T1000 (cell line): ENCODE data around the gene CARHSP1.
"Not testable (repeated sequence)": the region's sequence is repeated elsewhere in the genome, so short reads cannot be mapped to it uniquely, and the experiment has no call there.

Experiments
- DNase-seq: peaks from one replicate; lab custom pipeline; 2025; ENCODE audit warnings: mixed read lengths; lab: John Stamatoyannopoulos, UW

Gene CARHSP1

DNA sequence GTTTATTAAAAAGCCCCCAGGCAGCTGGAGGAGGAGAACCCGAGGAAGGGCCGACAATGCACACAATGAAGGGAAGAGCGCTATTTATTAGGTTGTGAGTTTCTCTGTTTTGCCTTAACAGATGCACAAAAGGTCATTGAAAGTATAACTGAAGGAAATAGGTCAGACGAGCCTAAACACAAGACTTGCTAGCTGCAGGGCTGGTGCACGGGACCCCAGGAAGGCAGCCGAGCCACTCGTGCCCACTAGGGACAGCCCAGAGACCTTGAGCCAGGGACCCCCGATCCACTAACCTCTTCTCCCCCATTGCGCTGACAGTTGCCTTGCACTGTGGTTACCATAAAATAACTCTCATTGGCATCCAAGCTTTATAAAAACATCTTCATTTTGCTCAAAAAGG is 24.6 kb upstream of the CARHSP1 start:
- no peak for DNase-seq

DNA sequence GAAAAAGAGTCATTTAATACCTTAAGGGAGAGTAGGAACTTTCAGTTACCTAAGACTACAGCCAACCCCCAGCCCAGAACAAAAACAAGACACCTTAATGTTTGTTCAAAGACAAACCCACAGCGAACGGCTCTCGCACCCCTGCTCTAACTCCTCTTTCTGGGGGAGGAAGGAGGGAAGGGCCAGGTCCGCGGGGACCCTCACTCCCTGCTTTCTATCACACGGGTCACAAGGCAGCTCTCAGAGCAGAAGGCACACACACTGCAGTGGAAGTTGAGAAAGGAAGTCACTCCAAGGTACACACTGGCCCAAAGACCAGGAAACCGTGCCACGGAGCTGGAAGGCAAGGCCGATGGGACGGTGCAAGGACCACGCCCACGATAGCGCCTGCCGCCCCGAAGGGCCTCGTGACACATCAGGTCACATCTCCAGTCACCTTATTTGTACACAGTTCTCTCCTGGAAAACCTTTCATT is 23.3 kb upstream of the CARHSP1 start:
- no peak for DNase-seq

DNA sequence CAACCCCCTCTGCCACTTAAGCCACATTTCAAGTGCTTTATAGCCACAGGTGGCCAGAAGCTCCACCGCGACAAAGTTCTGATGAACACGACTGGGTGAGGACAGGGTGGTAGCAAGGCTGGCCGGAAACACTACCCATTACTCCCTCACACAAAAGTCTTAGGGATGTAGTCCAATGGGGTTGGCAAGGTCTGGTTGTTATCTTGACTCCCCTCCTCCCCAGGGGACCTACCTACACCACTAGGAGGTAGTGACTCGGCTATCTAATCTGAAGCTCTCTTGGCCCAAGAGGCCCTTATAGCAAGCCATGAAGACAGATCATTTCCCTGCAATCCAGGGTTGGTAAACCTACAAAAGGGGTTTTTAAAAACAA is 21.7 kb upstream of the CARHSP1 start:
- no peak for DNase-seq

DNA sequence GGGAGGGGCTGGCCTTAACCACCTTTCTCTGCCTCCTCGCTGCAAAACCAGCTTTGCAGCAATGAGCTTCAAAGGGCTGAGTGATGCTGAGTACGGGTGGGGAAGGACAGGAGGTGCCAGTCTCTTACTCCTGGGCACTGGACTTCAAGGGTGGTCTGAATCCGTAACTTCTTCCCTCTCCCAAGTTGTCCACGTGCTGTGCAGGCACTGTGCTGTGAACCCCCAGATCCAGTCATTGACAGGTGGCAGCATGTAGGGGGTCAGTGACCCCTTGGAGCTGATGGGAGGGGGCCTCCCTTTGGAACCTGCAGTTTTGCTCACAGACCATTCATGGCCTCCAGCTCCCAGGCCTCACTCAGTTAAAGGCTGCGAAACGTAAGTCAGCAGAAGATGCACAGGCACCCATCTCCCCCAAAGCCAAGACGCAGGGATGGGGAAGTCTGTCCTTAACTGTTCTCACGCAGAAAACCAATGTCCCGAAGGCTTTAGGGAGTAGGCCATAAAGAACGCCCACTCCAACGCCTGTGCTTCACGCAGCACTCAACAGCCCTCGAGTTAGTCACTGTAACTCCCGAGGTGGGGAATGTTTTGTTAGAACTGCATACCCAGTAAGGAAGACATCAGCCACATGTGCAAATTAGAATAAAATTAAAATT is 21.2 kb upstream of the CARHSP1 start:
- DNase-seq: no peak

DNA sequence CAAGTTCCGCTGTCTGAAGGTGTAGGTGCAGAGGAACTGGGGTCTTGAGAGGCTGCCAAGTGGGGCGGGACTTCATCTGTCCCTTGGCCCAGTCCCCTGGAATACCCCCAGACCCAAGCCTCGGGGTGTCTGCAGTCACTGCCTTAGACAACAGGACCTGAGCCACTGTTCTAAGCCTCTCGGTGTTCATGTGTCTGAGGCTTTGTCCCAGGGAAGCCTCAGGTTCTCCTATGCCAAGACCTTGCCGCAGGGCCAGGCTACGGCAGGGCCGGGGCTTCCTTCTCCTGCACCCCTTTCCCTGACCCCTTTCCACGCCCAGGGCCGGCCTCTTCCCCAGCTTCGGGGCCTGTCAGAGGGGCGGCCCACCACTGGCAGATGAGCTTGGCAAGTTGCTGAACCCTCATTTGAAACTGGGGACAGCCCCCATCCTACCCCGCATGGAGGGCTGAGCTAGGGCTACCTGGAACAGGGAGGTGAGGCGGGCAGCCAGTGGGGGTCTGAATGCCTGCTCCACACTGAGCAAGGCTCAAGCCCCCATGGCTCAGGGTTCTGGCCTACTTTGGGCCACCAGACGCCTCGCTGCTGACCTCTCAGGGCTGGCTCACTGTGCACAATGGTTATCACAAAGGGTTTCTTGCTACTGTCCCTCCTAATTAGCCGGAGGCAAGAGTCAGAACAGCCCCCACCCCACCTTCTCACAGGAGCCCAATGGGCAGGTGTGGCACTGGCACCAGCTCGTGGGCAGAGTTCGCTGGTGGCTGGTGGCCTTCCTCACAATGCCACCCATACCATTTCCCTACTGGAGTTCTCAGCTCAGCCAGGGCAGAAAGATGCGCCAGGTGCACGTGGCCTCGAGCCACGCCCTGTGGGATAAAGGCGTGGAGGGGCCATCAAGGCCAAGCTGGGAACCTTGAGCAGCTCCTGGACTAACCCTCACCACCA is 20.4 kb upstream of the CARHSP1 start:
- no peak for DNase-seq

DNA sequence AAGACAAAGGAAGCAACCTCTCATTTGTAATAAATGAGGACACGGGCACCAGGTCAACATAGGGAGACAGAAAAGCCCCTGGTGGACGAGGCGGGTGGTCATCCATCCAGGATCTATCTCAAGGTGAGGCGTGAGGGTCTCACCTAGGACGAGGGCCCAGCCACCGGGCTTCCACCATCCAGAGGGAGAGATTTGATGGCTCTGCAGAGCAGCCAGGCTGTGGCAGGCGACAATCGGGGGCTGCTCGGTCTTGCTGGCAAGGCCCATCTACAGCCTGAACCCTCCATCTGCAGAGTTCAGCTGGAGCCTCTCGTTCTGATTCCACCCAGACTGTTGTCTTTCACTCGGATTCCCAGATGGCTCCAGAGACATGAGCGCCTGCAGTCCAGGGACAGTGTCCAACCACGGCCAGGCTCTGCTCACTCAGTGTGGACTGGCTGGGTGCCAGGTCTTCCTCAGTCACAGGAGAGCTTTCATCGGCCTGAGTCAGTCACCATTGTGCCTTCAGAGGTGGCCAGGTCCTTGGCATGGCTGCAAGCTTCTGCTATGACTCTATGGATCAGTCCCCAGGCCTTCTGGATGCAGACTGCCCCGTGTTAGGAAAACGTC is 19.2 kb upstream of the CARHSP1 start:
- DNase-seq: peak; percentile 43

DNA sequence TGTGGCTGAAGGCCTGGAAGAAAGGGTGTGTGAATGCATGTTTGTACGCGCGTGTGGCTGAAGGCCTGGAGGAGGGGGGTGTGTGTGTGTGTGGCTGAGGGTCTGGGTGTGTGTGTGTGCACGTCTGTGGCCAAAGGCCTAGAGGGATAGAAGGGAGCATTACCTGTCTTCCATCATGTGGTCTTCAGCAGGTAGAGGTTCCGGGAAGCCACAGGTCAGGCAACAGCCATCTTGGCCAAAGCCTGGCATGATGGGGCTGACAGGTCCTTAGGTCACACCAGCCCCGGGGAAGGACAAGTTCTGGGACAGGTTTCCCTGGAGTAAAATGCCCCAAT is 18.6 kb upstream of the CARHSP1 start:
- DNase-seq: no peak

DNA sequence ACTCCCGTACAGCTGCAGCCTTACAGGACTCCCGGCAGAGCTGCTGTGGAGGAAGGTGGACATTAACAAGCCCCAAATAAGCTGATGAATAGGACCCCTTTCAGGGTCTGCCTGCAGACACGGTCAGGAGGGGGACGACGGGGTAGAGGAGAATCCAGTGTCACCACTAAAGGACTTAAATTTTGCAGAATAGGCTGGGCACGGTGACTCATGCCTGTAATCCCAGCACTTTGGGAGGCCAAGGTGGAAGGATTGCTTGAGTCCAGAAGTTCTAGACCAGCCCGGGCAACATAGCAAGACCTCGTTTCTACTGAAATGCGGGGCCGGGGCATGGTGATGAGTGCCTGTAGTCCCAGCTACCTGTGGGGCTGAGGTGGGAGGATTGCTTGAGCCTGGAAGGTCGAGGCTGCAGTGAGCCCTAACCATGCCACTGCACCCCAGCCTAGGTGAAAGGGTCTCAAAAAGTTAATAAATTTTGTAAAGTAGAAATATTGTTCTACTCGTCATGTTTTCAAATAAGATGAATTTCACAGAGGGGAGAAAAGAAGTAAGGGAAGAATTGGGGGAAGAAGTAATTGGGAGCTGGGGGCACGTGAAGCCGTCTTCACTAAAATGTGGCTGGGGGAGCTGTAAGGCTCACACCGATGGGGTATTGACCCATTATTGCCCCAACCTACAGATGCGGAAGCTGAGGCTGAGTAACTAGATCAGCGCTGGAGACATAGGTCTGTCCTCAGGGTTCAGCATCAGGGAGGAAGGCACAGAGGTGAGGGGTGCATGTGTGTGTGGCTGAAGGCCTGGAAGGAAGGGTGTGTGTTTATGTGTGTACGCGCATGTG is 18.0 kb upstream of the CARHSP1 start:
- no peak for DNase-seq

DNA sequence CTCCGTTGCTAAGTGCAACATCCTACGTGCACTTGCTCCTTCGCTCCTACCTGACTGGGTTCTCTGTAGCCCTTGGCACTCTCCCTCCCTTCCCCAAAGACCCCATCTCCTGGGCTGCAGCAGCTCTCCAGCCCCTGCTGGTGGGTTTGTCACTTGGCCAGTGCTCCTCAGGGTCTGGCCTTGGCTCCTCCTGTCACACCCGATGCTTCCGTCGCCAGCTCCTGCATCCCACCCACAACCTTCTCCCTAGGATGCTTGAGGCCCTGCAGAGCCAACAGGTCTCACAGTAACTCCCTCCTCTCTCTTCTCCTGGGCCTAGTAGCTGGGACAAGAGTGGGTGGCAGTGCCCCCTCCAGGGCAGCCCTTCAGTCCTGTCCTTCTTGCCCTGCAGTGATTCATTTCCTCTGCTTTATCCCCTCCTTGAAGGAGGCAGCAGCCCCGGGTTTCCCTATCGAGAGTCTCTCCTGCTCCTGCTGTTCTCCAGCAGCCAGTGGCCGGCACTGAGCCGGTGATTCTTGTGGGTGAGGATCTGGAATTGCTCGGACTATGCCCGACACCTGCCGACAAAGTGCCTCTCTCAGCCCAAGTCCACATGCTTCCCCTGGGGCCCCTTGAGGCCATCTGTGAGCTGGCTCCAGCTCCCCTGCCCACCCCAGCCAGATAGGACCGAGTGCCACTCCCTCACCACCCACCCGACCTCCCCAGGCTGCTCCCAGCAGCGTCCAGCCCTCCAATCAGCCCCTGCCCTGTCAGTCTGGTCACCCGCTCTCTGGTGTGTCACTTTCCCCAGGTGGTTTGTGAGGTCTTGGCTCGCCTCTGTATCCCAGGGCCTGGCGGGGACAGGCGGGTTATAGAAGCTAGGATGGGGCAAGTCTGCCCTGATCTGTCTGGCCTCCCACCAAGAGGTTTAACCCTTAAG is 17.1 kb upstream of the CARHSP1 start:
- DNase-seq: peak; percentile 76

DNA sequence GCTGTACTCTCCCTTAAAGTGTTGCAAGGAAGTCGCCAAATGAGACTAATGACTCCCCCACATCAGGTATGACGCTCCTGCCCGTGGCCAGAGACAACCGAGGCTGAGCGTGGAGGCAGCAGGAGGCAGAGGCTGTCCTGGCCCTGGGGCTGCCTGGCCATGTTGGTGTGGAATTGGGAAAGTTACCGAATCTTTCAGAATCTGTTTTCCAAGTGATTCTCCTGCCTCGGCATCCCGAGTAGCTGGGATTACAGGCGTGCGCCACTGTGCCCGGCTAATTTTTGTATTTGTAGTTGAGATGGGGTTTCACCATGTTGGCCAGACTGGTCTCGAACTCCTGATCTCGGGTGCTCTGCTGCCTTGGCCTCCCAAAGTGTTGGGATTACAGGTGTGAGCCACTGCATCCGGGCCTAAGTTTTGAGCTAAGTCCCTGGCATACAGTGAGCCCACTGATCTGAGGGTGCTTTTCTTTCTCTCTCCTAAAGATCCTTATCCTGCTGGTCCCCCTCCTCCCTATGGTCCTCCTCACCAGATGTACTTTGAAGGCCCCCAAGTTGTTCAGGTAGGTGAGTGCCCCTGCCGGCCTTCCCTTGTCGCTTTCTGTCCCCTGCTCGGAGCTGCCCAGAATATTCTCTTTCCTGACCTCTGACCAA is 14.0 kb upstream of the CARHSP1 start:
- no peak for DNase-seq

DNA sequence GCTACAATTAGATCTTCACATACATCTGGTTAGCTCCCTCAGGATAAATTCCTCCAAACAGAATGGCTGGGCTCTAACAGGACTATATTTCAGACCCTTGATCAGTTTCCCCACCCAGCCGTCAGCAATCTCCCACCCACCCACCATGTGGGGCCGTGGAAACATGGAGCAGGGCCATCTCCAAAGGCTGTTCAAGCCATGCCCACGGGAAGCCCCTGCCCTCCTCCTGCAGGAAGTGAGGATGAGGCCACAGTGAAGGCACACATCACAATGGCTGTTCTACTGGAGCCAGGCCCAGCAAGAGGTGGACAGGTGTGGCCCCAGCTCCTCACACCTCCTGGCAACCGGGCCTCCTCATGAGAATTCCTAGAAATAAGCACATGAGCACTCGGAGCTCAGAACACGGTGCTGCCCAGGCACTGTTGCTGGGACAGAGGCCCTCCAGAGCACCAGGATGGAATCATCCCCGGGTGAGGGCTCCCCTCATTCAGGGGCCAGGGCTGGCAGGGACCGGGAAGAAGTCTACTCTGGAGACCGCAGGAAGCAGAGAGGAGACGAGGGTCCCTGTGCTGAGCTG is 13.3 kb upstream of the CARHSP1 start, which contains the start of gene LITAFD:
Gene LITAFD (plus strand): TSS at position 311 of the 577 bp plus-strand sequence. CDS start 2,005 bp downstream, outside the sequence.
- no peak for DNase-seq

DNA sequence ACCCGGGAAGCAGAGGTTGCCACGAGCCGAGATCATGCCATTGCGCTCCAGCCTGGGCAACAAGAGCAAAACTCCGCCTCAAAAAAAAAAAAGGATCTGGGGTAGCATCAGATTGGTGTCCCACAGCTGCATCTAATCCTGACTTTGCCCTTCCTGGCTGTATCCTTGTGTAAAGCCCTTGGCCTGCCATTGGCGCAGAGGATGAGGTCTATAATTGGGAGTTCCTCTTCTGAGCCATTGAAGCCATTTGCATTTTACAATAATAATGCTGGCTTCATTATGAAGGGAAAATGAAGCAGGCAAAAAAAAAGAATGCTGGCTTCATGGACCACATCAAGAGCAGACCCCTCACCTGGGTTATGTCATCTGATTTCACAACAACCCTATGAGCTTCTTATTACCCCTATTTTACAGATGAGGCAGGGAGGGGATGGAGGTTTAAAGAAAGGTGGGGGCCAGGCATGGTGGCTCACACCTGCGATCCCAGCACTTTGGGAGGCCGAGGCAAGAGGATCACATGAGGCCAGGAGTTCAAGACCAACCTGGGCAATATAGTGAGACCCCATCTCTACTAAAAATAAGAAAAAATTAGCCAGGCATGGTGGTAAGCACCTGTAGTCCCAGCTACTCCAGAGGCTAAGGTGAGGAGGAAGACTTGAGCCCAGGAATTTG is 12.2 kb upstream of the CARHSP1 start:
- DNase-seq: no peak

DNA sequence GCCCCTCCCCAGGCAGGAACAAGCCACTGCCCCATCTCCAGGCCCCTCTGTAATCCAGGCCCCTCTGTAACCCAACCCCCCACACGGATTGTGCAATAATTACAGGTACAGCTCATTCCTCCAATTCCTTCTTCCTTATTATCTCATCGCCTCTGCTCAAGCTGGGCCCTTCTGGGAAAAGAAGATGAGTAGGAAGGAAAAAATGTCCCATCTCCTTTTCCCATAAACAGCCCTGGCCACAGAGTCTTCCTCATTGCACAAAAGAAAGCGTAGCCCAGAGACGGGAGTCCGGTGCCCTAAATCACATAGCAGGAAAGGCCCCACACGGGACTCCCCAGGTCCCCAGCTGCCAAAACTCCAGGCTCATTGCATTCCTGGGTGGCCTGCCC is 9.7 kb upstream of the CARHSP1 start:
- peak; percentile 50 for DNase-seq

DNA sequence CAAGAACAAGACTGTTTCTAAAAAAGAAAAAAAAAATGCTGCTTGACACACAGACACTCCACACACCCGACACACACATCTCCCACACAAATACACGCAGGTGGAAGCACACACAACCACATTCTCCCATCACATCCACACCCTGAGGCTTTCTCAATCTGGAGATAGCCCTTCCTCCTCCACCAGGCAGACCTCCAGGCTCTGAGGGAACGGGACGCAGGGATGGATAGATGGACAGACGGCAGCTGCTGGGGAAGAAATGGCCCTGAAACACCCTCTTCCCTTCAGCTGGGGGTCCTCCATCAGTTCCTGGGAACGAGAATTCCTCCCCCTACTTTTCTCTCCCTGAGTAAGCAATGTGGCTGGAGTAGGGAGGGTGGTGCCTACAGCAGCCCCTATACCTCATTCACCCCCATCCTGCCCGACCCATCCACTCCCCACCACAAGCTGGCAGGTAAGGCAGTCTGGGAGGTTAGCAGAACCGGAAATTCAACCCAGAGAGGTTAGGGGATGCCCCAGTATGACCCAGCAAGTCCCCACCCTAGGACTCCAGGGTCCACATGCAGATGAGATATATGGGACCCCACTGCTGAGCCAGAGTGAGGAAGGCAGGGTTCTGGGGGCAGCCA is 9.2 kb upstream of the CARHSP1 start:
- no peak for DNase-seq

DNA sequence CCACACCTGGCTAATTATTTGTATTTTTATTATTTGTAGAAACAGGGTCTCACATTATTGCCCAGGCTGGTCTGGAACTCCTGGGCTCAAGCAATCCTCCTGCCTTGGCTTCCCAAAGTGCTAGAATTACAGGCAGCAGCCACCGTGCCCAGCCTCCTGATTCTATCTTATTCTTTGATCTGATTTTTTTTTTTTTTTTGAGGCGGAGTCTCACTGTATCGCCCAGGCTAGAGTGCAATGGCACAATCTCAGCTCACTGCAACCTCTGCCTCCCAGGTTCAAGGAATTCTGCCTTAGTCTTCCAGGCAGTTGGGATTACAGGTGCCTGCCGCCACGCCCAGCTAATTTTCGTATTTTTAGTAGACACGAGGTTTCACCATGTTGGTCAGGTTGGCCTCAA is 6.5 kb upstream of the CARHSP1 start:
- not testable (repeated sequence) for DNase-seq

DNA sequence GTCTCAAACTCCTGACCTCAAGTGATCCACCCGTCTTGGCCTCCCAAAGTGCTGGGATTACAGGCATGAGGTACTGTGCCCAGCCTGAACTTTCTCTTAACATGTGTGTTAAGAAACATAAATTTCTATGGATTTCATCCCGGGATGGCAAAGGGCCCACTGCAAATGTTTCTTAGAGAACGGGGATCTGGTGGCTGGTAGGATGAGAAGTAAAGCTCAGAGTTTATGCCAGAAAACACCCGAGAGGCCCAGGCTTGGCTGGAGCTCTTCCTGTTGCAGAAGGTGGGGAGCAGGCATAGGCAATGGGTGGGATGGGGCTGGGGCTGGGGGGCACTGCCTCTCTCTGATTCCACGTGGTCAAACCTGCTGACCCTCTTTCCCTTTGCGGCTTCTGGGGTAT is 5.6 kb upstream of the CARHSP1 start:
- no peak for DNase-seq

DNA sequence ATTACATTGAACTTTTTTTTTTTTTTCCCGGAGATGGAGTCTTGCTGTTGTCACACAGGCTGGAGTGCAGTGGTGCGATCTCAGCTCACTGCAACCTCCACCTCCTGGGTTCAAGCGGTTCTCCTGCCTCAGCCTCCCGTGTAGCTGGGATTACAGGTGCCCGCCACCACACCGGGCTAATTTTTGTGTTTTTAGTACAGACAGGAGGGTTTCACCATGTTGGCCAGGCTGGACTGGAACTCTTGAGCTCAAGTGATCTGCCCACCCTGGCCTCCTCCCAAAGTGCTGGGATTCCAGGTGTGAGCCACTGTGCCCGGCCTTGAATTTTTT is 5.0 kb upstream of the CARHSP1 start:
- not testable (repeated sequence) for DNase-seq

DNA sequence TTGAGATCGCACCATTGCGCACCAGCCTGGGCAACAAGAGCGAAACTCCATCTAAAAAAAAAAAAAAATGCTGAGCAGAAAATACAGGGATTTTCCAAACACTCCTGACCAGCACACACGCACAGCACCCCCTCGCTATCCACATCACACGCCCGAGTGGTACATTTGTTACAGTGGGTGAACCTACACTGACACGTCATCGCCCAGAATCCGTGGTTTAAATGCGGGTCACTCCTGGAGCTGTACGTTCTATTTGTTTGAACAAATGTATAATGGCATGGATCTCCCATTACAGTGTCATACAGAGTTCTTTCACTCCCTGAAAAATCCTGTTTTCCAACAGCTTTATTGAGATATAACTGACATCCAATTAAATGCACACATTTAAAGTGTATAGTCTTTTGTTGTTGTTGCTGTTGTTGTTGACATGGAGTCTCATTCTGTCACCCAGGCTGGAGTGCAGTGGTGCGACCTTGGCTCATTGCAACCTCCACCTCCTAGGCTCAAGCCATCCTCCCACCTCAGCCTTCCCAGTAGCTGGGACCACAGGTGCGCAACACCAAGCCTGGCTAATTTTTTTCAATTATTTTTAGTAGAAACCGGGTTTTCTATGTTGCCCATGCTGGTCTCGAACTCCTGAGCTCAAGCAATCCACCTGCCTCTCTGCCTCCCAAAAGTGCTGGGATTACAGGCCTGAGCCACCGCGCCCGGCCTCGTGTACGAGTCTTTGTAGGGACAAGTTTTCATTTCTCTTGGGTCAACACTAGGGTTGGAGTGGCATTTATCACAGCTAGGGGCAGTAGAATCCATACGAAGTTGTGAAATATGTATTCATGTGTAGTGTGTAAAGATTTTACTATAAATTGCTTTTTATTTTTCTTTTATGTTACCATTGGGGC is 4.4 kb upstream of the CARHSP1 start:
- DNase-seq: no peak
